Measurements from ENCODE around the gene SH2D1B. TPM values are rescaled to one million over a fixed set of nuclear protein-coding genes. Genes with fewer than 3 reads are reported as not detected.
A peak's percentile ranks its signal among the peaks of the same experiment; 100 is the strongest.

Gene SH2D1B
- total and polyA plus RNA-seq, 9 of the 15 experiments (the other 6 are each of a cell fraction or from before 2014, with no cell fraction given): 5.6 to 19.6 (median 9.7) TPM

DNA sequence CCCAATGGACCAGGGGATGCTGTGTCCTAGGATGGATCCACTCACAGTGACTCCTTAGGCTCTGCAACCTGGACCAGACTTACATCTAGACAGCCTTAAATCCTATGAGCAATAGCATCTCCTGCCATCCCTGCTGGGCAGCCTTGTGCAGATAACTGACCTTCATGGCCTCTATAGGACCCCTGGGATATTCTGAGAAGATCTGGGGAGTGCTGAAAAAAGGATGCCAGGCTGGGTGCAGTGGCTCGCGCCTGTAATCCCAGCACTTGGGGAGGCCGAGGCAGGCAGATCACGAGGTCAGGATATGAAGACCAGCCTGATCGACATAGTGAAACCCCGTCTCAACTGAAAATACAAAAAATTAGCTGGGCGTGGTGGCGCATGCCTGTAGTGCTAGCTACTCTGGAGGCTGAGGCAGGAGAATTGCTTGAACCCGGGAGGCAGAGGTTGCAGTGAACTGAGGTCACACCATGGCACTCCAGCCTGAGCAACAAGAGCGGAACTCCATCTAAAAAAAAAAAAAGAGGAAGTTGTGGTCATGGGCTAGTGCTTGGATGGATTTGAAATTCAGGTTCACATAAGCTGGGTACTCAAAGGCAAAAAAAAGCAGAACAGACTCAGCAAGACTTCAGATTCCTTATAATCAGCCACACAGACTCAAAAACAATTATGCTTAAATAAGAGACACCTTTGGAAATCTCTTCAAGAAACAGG is 10.9 kb upstream of the SH2D1B start (continued):
- 0 out of 4 replicates have a peak, but pooled peaks of 1 of the 2 experiments have one; percentile 6 for TF ChIP-seq RAD21 (CRISPR knock-in tag; conservative IDR thresholded peaks at IDR 0.05 in 1 of 2, IDR thresholded peaks at IDR 0.05 in 1 of 2)
- TF ChIP-seq CBX1 (IDR thresholded peaks at IDR 0.05; ENCODE audit: low read depth): peak; percentile 38; the same call in 1 of the 2 replicates
- TF ChIP-seq NRF1 (conservative IDR thresholded peaks at IDR 0.05 in 1 of 2, IDR thresholded peaks at IDR 0.05 in 1 of 2): peak; percentile 33 to 53; a peak in 2 of 4 replicates
- TF ChIP-seq SMARCC2 (IDR thresholded peaks at IDR 0.05; ENCODE audit: low read depth): no peak; the same call in 1 of the 2 replicates
- peak; percentile 74 for TF ChIP-seq SMARCA4 (IDR thresholded peaks at IDR 0.05)
- 0 out of 2 replicates have a peak, but pooled peaks have one; percentile 46 for TF ChIP-seq ZNF584 (CRISPR knock-in tag; IDR thresholded peaks at IDR 0.05; ENCODE audit: low read depth)

DNA sequence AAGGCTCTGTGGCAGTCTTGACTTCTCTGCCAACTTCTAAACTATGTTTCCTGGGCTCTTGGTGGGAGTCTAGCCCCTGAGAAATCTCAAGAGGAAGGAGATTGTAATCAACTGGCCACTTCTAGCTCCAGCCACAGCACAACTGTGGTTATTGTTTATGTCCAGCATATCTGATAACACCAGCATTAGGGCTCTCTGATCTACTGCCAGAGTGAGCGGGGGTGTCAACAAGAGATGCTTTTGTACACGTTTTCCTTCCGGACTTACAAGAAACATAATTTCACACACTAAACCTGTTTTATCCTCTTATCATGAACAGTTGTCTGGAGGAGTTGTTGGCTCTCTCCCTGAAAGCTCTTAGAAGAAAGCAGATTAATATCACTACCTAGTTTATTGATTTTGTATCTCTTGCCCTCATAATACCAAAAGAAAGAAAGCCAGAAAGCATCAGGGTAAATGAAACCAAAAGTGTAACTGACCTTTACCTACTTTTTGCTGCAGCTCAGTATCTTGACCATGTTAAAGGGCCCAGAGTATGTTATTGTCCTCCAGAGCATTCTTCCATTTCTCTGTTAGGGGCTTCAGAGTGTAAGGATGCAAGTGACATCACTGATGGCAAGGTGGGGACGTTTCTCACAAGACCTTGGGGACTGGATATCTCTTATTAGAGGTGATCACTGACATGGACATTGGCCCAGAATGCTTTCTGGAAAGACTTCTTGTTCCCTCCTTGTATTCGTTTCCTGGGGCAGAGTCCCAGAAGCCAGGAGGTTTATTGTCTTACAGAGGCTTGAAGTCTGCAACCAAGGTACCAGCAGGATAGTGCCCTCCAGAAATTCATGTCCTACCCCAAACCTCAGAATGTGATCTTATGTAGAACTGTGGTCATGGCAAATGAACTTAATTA is 9.6 kb upstream of the SH2D1B start:
- DNase-seq (ENCODE audit: extremely low read depth in 1 of 4, low spot score in 3 of 4) (peak in 2 of 4 experiments; percentile 55 to 74), FAIRE-seq (no peak), ATAC-seq (peak; percentile 56)
- intact Hi-C loops (cut with micrococcal nuclease): loop anchor here (5.0 kb wide), 1 partner anchor 76 kb away; the partner anchor contains the start of gene UHMK1
- in situ Hi-C loops (cut with MboI): no loop called here
- H2AFZ ChIP-seq (ENCODE audit: low read depth, low read length): no peak overlapping the region
- no peaks in the 10 kb centered on the region for H3K27me3 ChIP-seq (ENCODE audit: control insufficient read depth in 2 of 2, insufficient read depth in 2 of 2, low read length in 2 of 2)
- 15% methylated on average over 5 of the region's 5 CpGs for WGBS (ENCODE audit: insufficient coverage, low coverage, missing lambda C conversion rate)
- H3K4me1 ChIP-seq (replicated peaks in 1 of 2; ENCODE audit: control insufficient read depth in 2 of 2, insufficient read depth in 2 of 2, low read length in 2 of 2): peaks cover 23 to 55% of the 10 kb centered on the region in 2 experiments
- no TSS peak for BruUV-seq (replicated peaks)
- H3K4me3 ChIP-seq: no peak overlapping the region
- H4K20me1 ChIP-seq (replicated peaks; ENCODE audit: control insufficient read depth, insufficient read depth, low read length): no peaks in the 10 kb centered on the region
- H3K9me1 ChIP-seq (ENCODE audit: control insufficient read depth, insufficient read depth, low read length): no peaks in the 10 kb centered on the region
- peak overlapping the region; percentile 37; the same call in 2 of the 3 replicates for H3K27ac ChIP-seq (ENCODE audit: extremely low read depth, low read depth, low read length)
- H3K4me2 ChIP-seq (ENCODE audit: insufficient read depth, low read length): peak overlapping the region; percentile 22
- H3K9ac ChIP-seq (ENCODE audit: insufficient read depth in 1 of 2, low read depth in 2 of 2, low read length in 2 of 2): no peak overlapping the region
- H3K9me3 ChIP-seq (replicated peaks; ENCODE audit: control insufficient read depth, insufficient read depth, low read depth, low read length): no peaks in the 10 kb centered on the region; the same call in 1 of the 2 replicates
- no peaks in the 10 kb centered on the region for H3K79me2 ChIP-seq (ENCODE audit: control insufficient read depth, insufficient read depth, low read length)
- H3K36me3 ChIP-seq (ENCODE audit: control insufficient read depth, insufficient read depth, low read length): no peaks in the 10 kb centered on the region
- ChIA-PET POLR2A (interaction anchor here (0.6 to 1.3 kb wide), 2 partner anchors 11 to 1155 kb away, joined by 3 to 7 read pairs; no protein-coding TSS in a partner anchor), CTCF (ENCODE audit: low intra/inter-chr PET ratio) (no interaction called here)
- TF ChIP-seq STAT5A (IDR thresholded peaks at IDR 0.05; ENCODE audit: borderline replicate concordance, low read length) (peak; percentile 63), SMARCA4 (IDR thresholded peaks at IDR 0.05) (peak; percentile 80)
- TF ChIP-seq, protein P1, sequence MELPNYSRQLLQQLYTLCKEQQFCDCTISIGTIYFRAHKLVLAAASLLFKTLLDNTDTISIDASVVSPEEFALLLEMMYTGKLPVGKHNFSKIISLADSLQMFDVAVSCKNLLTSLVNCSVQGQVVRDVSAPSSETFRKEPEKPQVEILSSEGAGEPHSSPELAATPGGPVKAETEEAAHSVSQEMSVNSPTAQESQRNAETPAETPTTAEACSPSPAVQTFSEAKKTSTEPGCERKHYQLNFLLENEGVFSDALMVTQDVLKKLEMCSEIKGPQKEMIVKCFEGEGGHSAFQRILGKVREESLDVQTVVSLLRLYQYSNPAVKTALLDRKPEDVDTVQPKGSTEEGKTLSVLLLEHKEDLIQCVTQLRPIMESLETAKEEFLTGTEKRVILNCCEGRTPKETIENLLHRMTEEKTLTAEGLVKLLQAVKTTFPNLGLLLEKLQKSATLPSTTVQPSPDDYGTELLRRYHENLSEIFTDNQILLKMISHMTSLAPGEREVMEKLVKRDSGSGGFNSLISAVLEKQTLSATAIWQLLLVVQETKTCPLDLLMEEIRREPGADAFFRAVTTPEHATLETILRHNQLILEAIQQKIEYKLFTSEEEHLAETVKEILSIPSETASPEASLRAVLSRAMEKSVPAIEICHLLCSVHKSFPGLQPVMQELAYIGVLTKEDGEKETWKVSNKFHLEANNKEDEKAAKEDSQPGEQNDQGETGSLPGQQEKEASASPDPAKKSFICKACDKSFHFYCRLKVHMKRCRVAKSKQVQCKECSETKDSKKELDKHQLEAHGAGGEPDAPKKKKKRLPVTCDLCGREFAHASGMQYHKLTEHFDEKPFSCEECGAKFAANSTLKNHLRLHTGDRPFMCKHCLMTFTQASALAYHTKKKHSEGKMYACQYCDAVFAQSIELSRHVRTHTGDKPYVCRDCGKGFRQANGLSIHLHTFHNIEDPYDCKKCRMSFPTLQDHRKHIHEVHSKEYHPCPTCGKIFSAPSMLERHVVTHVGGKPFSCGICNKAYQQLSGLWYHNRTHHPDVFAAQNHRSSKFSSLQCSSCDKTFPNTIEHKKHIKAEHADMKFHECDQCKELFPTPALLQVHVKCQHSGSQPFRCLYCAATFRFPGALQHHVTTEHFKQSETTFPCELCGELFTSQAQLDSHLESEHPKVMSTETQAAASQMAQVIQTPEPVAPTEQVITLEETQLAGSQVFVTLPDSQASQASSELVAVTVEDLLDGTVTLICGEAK (IDR thresholded peaks at IDR 0.05): no peak
- TF ChIP-seq, protein P1 (CRISPR knock-in tag; IDR thresholded peaks at IDR 0.05): no peak
